ENCODE data around the gene CHAF1A. TPM values are rescaled to one million over a fixed set of nuclear protein-coding genes. Genes with fewer than 3 reads are reported as not detected.

Gene CHAF1A
- total and polyA plus RNA-seq, 2 experiments from 2014 or later, result 113 to 125 TPM

- TF ChIP-seq ZNF462 (CRISPR knock-in tag; IDR thresholded peaks at IDR 0.05) (no peak), NANOG (IDR thresholded peaks at IDR 0.05; ENCODE audit: borderline replicate concordance) (no peak), REST (IDR thresholded peaks at IDR 0.05; ENCODE audit: unreplicated experiment) (no peak), STAT1 (IDR thresholded peaks at IDR 0.05; ENCODE audit: unreplicated experiment) (no peak)
Observed at GRCh38 chr19:4449639-4450028, 47.2 kb downstream of the CHAF1A start (continued).

GRCh38 chr19:4452230-4452990 lies 50.0 kb downstream of the CHAF1A start:
- no peaks in the 10 kb centered on the region for H3K36me3 ChIP-seq (ENCODE audit: insufficient read depth)
- no peaks in the 10 kb centered on the region; the same call in 1 of the 3 replicates for H3K9me3 Mint-ChIP-seq
- peak in 1 of 2 experiments; percentile 26; a peak in 2 of 4 replicates for TF ChIP-seq CTCF (conservative IDR thresholded peaks at IDR 0.05; ENCODE audit: low read depth in 2 of 2)
- TF ChIP-seq REST (IDR thresholded peaks at IDR 0.05; ENCODE audit: unreplicated experiment), result no peak
- no peak for ATAC-seq
- H3K4me3 ChIP-seq, result no peak overlapping the region
- no peaks in the 10 kb centered on the region for H3K9me2 ChIP-seq (ENCODE audit: insufficient read depth)
- H3K4me1 ChIP-seq (ENCODE audit: insufficient read depth), result peaks cover 8% of the 10 kb centered on the region
- H3K27me3 Mint-ChIP-seq (ENCODE audit: insufficient read depth, low read depth, poor library complexity), result peaks cover 42% of the 10 kb centered on the region
- no peaks in the 10 kb centered on the region for H3K27me3 ChIP-seq (ENCODE audit: insufficient read depth)
- H2AFZ ChIP-seq, result no peak overlapping the region
- no peak overlapping the region for H3K4me3 Mint-ChIP-seq
- H3K79me2 ChIP-seq (replicated peaks; ENCODE audit: insufficient read depth), result 0 out of 2 replicates have a peak, but pooled peaks cover 4% of the 10 kb centered on the region
- H4K20me1 ChIP-seq (replicated peaks; ENCODE audit: insufficient read depth), result peaks cover 6% of the 10 kb centered on the region
- H3K27ac Mint-ChIP-seq, result no peak overlapping the region
- no peak overlapping the region for H3K27ac ChIP-seq (ENCODE audit: low read depth)
- H3F3A ChIP-seq (replicated peaks; ENCODE audit: low read depth), result no peaks in the 10 kb centered on the region
- H3K4me1 Mint-ChIP-seq, result peaks cover 14% of the 10 kb centered on the region
- peaks cover 35% of the 10 kb centered on the region for H3K36me3 Mint-ChIP-seq (ENCODE audit: low read depth)
- no peak for DNase-seq (ENCODE audit: low spot score)
- no peak overlapping the region for H3K4me2 ChIP-seq

Measured in GM23338 (cell line).